Measurements from ENCODE around the gene ANAPC1.
"Not testable (repeated sequence)": the region's sequence is repeated elsewhere in the genome, so short reads cannot be mapped to it uniquely, and the experiment has no call there.

The ANAPC1 gene

DNA sequence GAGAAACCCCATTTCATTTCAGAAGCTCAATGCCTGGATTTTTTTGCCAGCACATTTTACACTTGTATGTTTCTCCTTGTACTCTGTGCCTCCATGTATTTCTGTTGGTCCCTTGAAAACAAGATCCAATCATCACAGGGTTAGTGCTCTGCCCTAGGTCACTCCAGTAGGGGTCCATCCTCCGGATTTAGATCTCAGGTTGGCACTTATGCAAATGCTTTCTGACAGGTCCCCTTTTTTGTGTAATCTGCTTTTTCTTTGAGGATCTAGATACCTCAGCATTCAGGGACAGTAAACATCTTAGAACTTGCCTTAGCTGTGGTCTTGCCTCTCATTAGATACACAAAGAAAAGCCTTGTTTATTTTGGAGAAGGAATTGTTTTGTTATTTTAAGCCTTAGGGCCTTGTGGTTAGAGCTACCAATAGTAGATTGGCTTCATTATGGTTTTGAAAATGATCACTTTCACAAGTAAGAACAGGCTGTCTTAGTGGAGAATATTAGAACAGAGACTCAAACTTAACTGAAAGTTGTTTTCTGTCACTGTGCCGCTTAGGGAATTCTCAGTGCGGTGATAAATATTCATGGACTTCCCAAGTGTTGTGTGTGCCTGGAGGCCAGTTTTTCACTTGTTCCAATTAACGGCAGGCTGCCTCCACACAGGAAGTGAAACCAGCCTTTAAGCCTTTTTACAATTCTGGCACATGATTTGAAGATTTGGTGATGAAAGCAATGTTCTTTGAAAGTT lies 22.2 kb upstream of the ANAPC1 start (continued):
- TF ChIP-seq, protein P1, sequence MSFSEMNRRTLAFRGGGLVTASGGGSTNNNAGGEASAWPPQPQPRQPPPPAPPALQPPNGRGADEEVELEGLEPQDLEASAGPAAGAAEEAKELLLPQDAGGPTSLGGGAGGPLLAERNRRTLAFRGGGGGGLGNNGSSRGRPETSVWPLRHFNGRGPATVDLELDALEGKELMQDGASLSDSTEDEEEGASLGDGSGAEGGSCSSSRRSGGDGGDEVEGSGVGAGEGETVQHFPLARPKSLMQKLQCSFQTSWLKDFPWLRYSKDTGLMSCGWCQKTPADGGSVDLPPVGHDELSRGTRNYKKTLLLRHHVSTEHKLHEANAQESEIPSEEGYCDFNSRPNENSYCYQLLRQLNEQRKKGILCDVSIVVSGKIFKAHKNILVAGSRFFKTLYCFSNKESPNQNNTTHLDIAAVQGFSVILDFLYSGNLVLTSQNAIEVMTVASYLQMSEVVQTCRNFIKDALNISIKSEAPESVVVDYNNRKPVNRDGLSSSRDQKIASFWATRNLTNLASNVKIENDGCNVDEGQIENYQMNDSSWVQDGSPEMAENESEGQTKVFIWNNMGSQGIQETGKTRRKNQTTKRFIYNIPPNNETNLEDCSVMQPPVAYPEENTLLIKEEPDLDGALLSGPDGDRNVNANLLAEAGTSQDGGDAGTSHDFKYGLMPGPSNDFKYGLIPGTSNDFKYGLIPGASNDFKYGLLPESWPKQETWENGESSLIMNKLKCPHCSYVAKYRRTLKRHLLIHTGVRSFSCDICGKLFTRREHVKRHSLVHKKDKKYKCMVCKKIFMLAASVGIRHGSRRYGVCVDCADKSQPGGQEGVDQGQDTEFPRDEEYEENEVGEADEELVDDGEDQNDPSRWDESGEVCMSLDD (tag by site-specific recombination; IDR thresholded peaks at IDR 0.05), result no peak
- TF ChIP-seq FEZF1 (tag by site-specific recombination; IDR thresholded peaks at IDR 0.05) (peak; percentile 39), ZNF24 (tag by site-specific recombination; IDR thresholded peaks at IDR 0.05) (no peak), GLIS2 (tag by site-specific recombination; IDR thresholded peaks at IDR 0.05) (no peak), ZNF335 (tag by site-specific recombination; conservative IDR thresholded peaks at IDR 0.05) (peak; percentile 34; the same call in 1 of the 2 replicates), REPIN1 (tag by site-specific recombination; IDR thresholded peaks at IDR 0.05; ENCODE audit: low read depth) (no peak), ZNF645 (tag by site-specific recombination; IDR thresholded peaks at IDR 0.05) (no peak), ZNF837 (tag by site-specific recombination; IDR thresholded peaks at IDR 0.05) (no peak), YY1 (tag by site-specific recombination; IDR thresholded peaks at IDR 0.05) (no peak), ZNF792 (tag by site-specific recombination; IDR thresholded peaks at IDR 0.05) (no peak), PRDM1 (tag by site-specific recombination; IDR thresholded peaks at IDR 0.05) (peak; percentile 54; the same call in 1 of the 2 replicates), ZNF140 (tag by site-specific recombination; IDR thresholded peaks at IDR 0.05) (no peak), IKZF3 (tag by site-specific recombination; IDR thresholded peaks at IDR 0.05) (peak; percentile 27; the same call in 1 of the 2 replicates), ZNF302 (tag by site-specific recombination; IDR thresholded peaks at IDR 0.05; ENCODE audit: low read depth) (no peak), ZNF133 (tag by site-specific recombination; IDR thresholded peaks at IDR 0.05) (no peak), ZNF561 (tag by site-specific recombination; IDR thresholded peaks at IDR 0.05; ENCODE audit: borderline replicate concordance) (no peak), ZBTB48 (tag by site-specific recombination; IDR thresholded peaks at IDR 0.05) (peak; percentile 34; the same call in 1 of the 2 replicates), ZNF677 (tag by site-specific recombination; IDR thresholded peaks at IDR 0.05) (peak; percentile 47; the same call in 1 of the 2 replicates), ZNF777 (tag by site-specific recombination; IDR thresholded peaks at IDR 0.05; ENCODE audit: borderline replicate concordance) (no peak)
- TF ChIP-seq, protein P2, sequence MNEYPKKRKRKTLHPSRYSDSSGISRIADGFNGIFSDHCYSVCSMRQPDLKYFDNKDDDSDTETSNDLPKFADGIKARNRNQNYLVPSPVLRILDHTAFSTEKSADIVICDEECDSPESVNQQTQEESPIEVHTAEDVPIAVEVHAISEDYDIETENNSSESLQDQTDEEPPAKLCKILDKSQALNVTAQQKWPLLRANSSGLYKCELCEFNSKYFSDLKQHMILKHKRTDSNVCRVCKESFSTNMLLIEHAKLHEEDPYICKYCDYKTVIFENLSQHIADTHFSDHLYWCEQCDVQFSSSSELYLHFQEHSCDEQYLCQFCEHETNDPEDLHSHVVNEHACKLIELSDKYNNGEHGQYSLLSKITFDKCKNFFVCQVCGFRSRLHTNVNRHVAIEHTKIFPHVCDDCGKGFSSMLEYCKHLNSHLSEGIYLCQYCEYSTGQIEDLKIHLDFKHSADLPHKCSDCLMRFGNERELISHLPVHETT (tag by site-specific recombination; IDR thresholded peaks at IDR 0.05), result no peak
- TF ChIP-seq, protein P3, sequence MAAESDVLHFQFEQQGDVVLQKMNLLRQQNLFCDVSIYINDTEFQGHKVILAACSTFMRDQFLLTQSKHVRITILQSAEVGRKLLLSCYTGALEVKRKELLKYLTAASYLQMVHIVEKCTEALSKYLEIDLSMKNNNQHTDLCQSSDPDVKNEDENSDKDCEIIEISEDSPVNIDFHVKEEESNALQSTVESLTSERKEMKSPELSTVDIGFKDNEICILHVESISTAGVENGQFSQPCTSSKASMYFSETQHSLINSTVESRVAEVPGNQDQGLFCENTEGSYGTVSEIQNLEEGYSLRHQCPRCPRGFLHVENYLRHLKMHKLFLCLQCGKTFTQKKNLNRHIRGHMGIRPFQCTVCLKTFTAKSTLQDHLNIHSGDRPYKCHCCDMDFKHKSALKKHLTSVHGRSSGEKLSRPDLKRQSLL (tag by site-specific recombination; IDR thresholded peaks at IDR 0.05), result no peak
- TF ChIP-seq, protein P4, sequence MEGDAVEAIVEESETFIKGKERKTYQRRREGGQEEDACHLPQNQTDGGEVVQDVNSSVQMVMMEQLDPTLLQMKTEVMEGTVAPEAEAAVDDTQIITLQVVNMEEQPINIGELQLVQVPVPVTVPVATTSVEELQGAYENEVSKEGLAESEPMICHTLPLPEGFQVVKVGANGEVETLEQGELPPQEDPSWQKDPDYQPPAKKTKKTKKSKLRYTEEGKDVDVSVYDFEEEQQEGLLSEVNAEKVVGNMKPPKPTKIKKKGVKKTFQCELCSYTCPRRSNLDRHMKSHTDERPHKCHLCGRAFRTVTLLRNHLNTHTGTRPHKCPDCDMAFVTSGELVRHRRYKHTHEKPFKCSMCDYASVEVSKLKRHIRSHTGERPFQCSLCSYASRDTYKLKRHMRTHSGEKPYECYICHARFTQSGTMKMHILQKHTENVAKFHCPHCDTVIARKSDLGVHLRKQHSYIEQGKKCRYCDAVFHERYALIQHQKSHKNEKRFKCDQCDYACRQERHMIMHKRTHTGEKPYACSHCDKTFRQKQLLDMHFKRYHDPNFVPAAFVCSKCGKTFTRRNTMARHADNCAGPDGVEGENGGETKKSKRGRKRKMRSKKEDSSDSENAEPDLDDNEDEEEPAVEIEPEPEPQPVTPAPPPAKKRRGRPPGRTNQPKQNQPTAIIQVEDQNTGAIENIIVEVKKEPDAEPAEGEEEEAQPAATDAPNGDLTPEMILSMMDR (tag by site-specific recombination; IDR thresholded peaks at IDR 0.05), result no peak

DNA sequence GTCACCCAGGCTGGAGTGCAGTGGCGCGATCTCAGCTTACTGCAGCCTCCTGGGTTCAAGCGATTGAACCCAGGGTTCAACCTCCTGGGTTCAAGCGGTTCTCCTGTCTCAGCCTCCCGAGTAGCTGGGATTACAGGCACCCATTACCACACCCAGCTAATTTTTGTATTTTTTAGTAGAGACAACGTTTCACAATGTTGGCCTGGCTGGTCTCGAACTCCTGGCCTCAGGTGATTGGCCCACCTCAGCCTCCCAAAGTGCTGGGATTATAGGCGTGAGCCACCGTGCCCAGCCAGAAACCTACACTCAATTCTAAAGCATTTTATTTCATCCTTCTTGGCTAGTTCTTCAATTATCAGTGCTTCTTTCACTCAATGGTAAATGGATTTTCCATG lies 21.5 kb upstream of the ANAPC1 start:
- H3K9me3 ChIP-seq (ENCODE audit: control insufficient read depth, insufficient read depth, low read depth, low read length); H3K36me3 ChIP-seq (ENCODE audit: control insufficient read depth in 2 of 2, insufficient read depth in 1 of 2, low read length in 2 of 2); H3K4me3 ChIP-seq (ENCODE audit: low read depth, low read length); POLR2A ChIA-PET: not testable (repeated sequence)
- Histone ChIP-seq H3K27ac (ENCODE audit: extremely low read depth, low read depth, low read length) (peak overlapping the region; percentile 67; the same call in 1 of the 2 replicates), H3K4me1 (ENCODE audit: control insufficient read depth, insufficient read depth, low read length) (peaks cover 14% of the 10 kb centered on the region)
- CTCF ChIA-PET, result interaction anchor here (1.0 to 1.5 kb wide), 2 partner anchors 17 to 142 kb away, joined by 3 to 4 read pairs; no protein-coding TSS in a partner anchor

All from HEK293 (cell line).